IMR-90 (cell line): ENCODE measurements around the gene CYP26B1. TPM values are rescaled to one million over a fixed set of nuclear protein-coding genes. Genes with fewer than 3 reads are reported as not detected.
A peak's percentile ranks its signal among the peaks of the same experiment; 100 is the strongest.

Source experiments
- ATAC-seq: fragments of 200-7000 bp; cut with Tn5 transposase; 2 replicates; pipeline ENCODE4 v1.9.1; 2020; ENCODE audit warnings: low read depth, mild to moderate bottlenecking, moderate library complexity
- BruUV-seq: library from RNA; stranded (reverse); fragments of 400-500 nt; replicated peaks from 2 replicates; lab custom pipeline; 2021; lab: Mats Ljungman, UMichigan
- CTCF ChIA-PET: fragments of 300-600 bp; formaldehyde crosslinking; extraction: SDS; loops from one replicate; lab custom pipeline; 2021; ENCODE audit warnings: antibody characterized with exemption; lab: Yijun Ruan, JAX
- POLR2A ChIA-PET: fragments of 300-600 bp; sonication (Branson Sonifier 250); formaldehyde crosslinking; loops from one replicate; lab custom pipeline; 2022; ENCODE audit warnings: antibody characterized with exemption; ENCODE audit not compliant: unreplicated experiment; lab: Charles Lee
- DNase-seq: peaks from one replicate; pipeline ENCODE4 v3.0.0; 2013
- H2AFZ ChIP-seq: replicated peaks from 2 replicates; pipeline ENCODE3; 2013; ENCODE audit warnings: low read length, mild to moderate bottlenecking; ENCODE audit not compliant: poor library complexity
- H2AK5ac ChIP-seq: 2 replicates; pipeline ENCODE4 v1.6.1; 2013; ENCODE audit warnings: low read depth, low read length, inconsistent platforms
- H2AK9ac ChIP-seq: replicated peaks from 2 replicates; pipeline ENCODE3; 2013; ENCODE audit warnings: mild to moderate bottlenecking, low read depth, low read length, moderate library complexity; ENCODE audit not compliant: poor library complexity
- H2BK120ac ChIP-seq: 2 replicates; pipeline ENCODE4 v1.6.1; 2013; ENCODE audit warnings: low read depth, low read length, inconsistent platforms
- H2BK15ac ChIP-seq: 3 replicates; pipeline ENCODE4 v1.6.1; 2013; ENCODE audit warnings: low read depth, low read length, inconsistent platforms
- H2BK20ac ChIP-seq: 2 replicates; pipeline ENCODE4 v1.6.1; 2013; ENCODE audit warnings: low read depth, mild to moderate bottlenecking, inconsistent platforms, low read length, moderate library complexity
- H2BK5ac ChIP-seq: 2 replicates; pipeline ENCODE4 v1.6.1; 2013; ENCODE audit warnings: mild to moderate bottlenecking, low read depth, low read length, inconsistent platforms; ENCODE audit not compliant: poor library complexity, severe bottlenecking
- H3K14ac ChIP-seq: replicated peaks from 2 replicates; pipeline ENCODE4 v1.6.1; 2013; ENCODE audit warnings: low read depth, low read length, inconsistent platforms
- H3K18ac ChIP-seq: 2 replicates; pipeline ENCODE4 v1.6.1; 2013; ENCODE audit warnings: low read depth, low read length, control low read depth
- H3K23ac ChIP-seq: 2 replicates; pipeline ENCODE4 v1.6.1; 2013; ENCODE audit warnings: low read depth, low read length, inconsistent platforms
- H3K27ac ChIP-seq: 2 replicates; pipeline ENCODE4 v1.5.1; 2013; ENCODE audit warnings: mild to moderate bottlenecking, control low read depth, low read length; ENCODE audit not compliant: insufficient read depth
- H3K27me3 ChIP-seq: 2 replicates; pipeline ENCODE4 v1.6.1; 2013; ENCODE audit warnings: low read length; ENCODE audit not compliant: control insufficient read depth, insufficient read depth
- H3K36me3 ChIP-seq: 2 replicates; pipeline ENCODE4 v1.6.1; 2013; ENCODE audit warnings: low read length, mixed read lengths; ENCODE audit not compliant: control insufficient read depth, insufficient read depth
- H3K4ac ChIP-seq: 2 replicates; pipeline ENCODE4 v1.6.1; 2013; ENCODE audit warnings: low read depth, low read length, inconsistent platforms
- H3K4me1 ChIP-seq: 2 replicates; pipeline ENCODE4 v1.6.1; 2013; ENCODE audit warnings: low read length, mixed read lengths; ENCODE audit not compliant: control insufficient read depth, insufficient read depth
- H3K4me2 ChIP-seq: 2 replicates; pipeline ENCODE4 v1.6.1; 2013; ENCODE audit warnings: low read depth, mild to moderate bottlenecking, control low read depth, low read length, moderate library complexity
- H3K4me3 ChIP-seq: 2 replicates; pipeline ENCODE4 v1.5.1; 2013; ENCODE audit warnings: low read depth, mild to moderate bottlenecking, control low read depth, low read length, moderate library complexity; ENCODE audit not compliant: insufficient read depth
- H3K56ac ChIP-seq: 2 replicates; pipeline ENCODE4 v1.6.1; 2013; ENCODE audit warnings: low read length, inconsistent platforms; ENCODE audit not compliant: insufficient read depth; ENCODE audit errors: extremely low read depth
- H3K79me1 ChIP-seq, 2 experiments: 2 replicates each; pipeline ENCODE4 v1.6.1; 2013; ENCODE audit warnings: low read length in 2 of 2, inconsistent platforms in 1 of 2, low read depth in 1 of 2
- H3K9ac ChIP-seq: 2 replicates; pipeline ENCODE4 v1.6.1; 2013; ENCODE audit warnings: low read depth, low read length, control low read depth
- H3K9me1 ChIP-seq: 2 replicates; pipeline ENCODE4 v1.6.1; 2013; ENCODE audit warnings: low read length, inconsistent platforms; ENCODE audit not compliant: insufficient read depth
- H3K9me3 ChIP-seq: 2 replicates; pipeline ENCODE4 v1.6.1; 2013; ENCODE audit warnings: low read length; ENCODE audit not compliant: control insufficient read depth, insufficient read depth
- H4K20me1 ChIP-seq: 2 replicates; pipeline ENCODE4 v1.6.1; 2013; ENCODE audit warnings: low read length, inconsistent platforms; ENCODE audit not compliant: insufficient read depth
- H4K5ac ChIP-seq: 2 replicates; pipeline ENCODE4 v1.6.1; 2013; ENCODE audit warnings: mild to moderate bottlenecking, low read depth, low read length, control low read depth
- H4K8ac ChIP-seq, 2 experiments: 2 replicates each; pipeline ENCODE4 v1.6.1; 2013; ENCODE audit warnings: low read depth in 2 of 2, low read length in 2 of 2, control low read depth in 1 of 2, inconsistent platforms in 1 of 2
- H4K91ac ChIP-seq: 2 replicates; pipeline ENCODE4 v1.6.1; 2013; ENCODE audit warnings: low read depth, low read length, inconsistent platforms; ENCODE audit not compliant: insufficient read depth
- BHLHE40 ChIP-seq: fragments of 150-350 bp; IDR thresholded peaks from 2 replicates; pipeline ENCODE4 v1.6.1; 2016; ENCODE audit warnings: mild to moderate bottlenecking, low read depth, low read length
- CEBPB ChIP-seq: IDR thresholded peaks from 2 replicates; pipeline ENCODE4 v1.6.1; 2012; ENCODE audit warnings: low read depth, low read length, improper control_type of control experiment
- FOS ChIP-seq: fragments of 150-350 bp; IDR thresholded peaks from 2 replicates; pipeline ENCODE4 v1.6.1; 2016; ENCODE audit warnings: low read depth, low read length
- MAFK ChIP-seq: IDR thresholded peaks from 2 replicates; pipeline ENCODE4 v1.6.1; 2012; ENCODE audit warnings: low read depth, low read length, improper control_type of control experiment
- MXI1 ChIP-seq: IDR thresholded peaks from 2 replicates; pipeline ENCODE4 v1.6.1; 2012; ENCODE audit warnings: low read depth, mild to moderate bottlenecking, low read length, moderate library complexity, borderline replicate concordance
- RAD21 ChIP-seq: IDR thresholded peaks from 2 replicates; pipeline ENCODE4 v1.6.1; 2012; ENCODE audit warnings: low read length, improper control_type of control experiment
- RFX5 ChIP-seq: IDR thresholded peaks from 2 replicates; pipeline ENCODE4 v1.8.0; 2012; ENCODE audit warnings: low read depth, mild to moderate bottlenecking, low read length, moderate library complexity
- WGBS, 2 experiments: methylation state at CpG; one replicate each; pipeline versions ENCODE4 v1.1.5 to v1.1.7; 2013; ENCODE audit warnings: missing lambda C conversion rate in 2 of 2; ENCODE audit not compliant: insufficient read length in 1 of 2; ENCODE audit errors: extremely low coverage in 2 of 2; 5-methylcytosine and 5-hydroxymethylcytosine counted together
- dilution Hi-C: fragments of 300-500 bp; cut with HindIII; formaldehyde crosslinking; loops from one replicate; pipeline ENCODE4 v1.14.3; 2018; ENCODE audit warnings: low sequenced_read_pairs; ENCODE audit not compliant: unreplicated experiment
- in situ Hi-C: fragments of 300-500 bp; cut with MboI; formaldehyde crosslinking; loops from 3 replicates; pipeline ENCODE4 v1.14.3; 2019; ENCODE audit warnings: low sequenced_read_pairs, inconsistent platforms, mixed read lengths
- intact Hi-C: fragments of 100-400 bp; cut with micrococcal nuclease; formaldehyde crosslinking; loops from 2 replicates; pipeline ENCODE4 v1.10.0; 2022
- polyA plus RNA-seq, 3 experiments: library from polyadenylated mRNA; depleted of rRNA; stranded (reverse); fragments of >200 nt; gene quantifications; 2 replicates each; pipeline ENCODE4 v1.2.3, GENCODE V29; 2012; ENCODE audit warnings: low replicate concordance in 1 of 3
- total RNA-seq: library from RNA; depleted of rRNA; stranded (reverse); fragments of >200 nt; gene quantifications from 2 replicates; pipeline ENCODE4 v1.2.3, GENCODE V29; 2012
- TF ChIP-seq, protein P1 (sequence below): fragments of 150-350 bp; IDR thresholded peaks from 2 replicates; pipeline ENCODE4 v1.6.1; 2017; ENCODE audit warnings: mild to moderate bottlenecking, antibody characterized with exemption, low read length, low read depth

The CYP26B1 gene
- total and polyA plus RNA-seq, 2 of the 4 experiments (the other 2 are of a cell fraction): 0.02 TPM; not detected in 1

DNA sequence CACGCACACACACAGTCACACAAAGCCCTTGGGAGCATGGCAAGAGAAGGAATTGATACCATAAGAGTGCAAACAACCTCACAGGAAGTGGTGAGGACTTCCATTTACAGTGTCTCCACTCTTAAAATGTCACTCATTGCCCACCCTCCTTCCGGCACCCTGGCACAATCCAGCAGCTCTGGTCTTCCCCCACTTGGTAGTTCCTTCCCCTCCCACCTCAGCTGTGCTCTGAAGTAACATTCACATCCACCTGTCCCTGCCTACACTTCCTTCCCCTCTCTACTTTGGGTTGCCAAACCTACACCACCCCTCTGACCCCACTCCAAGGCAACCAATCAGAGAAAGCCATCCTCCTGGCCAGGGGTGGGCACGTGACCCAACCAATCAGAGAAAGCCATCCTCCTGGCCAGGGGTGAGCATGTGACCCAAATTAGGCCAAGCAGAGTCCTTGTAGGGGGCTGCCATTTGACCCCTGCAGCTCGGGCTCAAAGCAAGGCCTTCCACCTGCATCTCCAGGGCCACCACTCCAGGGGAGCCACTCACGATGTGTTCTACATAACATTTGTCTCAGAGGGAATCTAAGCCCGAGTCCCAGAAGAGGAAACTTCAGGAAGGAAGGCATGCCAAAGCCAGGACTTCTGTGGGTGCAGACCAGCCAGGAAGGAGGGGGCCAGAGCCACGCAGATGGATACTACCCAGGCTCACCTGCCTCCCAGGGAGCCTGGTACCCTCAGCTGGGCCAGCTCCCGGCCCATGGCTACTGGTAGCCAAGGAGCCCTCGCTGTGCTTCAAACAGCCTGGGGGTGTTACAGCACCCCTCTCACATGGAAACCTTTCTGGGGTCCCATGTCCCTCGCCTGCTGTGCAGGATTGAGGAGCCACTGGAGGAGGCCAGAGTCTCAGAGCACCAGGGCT lies 21.2 kb downstream of the CYP26B1 start (continued):
- TF ChIP-seq MXI1: no peak

DNA sequence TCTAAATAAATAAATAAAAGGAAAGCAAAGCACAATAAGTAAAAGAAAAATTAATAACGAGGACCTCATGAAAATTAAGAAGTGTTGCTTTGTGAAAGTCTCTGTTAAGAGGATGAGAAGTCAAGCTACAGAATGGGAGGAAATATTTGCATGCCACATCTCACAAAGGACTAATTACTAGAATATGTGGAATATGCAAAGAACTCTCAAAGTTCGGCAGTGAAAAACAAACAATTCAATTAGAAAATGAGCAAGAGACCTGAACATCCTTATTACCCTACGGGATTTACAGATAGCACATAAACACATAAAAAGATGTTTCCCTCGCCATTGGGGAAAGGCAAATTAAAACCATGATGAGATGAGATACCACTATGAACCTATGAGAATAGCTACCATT lies 23.3 kb downstream of the CYP26B1 start:
- Histone ChIP-seq H3K27me3 (peaks cover 18% of the 10 kb centered on the region), H3K4ac (no peak overlapping the region), H3K23ac (no peak overlapping the region), H3K4me3 (no peak overlapping the region), H2AK9ac (no peak overlapping the region), H3K4me1 (no peaks in the 10 kb centered on the region), H3K36me3 (no peaks in the 10 kb centered on the region), H3K18ac (no peak overlapping the region), H3K79me1 (no peaks in the 10 kb centered on the region), H3K9ac (no peak overlapping the region), H4K5ac (no peak overlapping the region), H2BK20ac (no peak overlapping the region), H2BK15ac (no peak overlapping the region), H2AK5ac (no peak overlapping the region), H3K27ac (no peak overlapping the region), H3K9me1 (no peaks in the 10 kb centered on the region), H2BK120ac (no peak overlapping the region), H3K9me3 (no peaks in the 10 kb centered on the region), H3K56ac (no peak overlapping the region), H2BK5ac (no peak overlapping the region), H4K8ac (no peak overlapping the region), H3K4me2 (peak overlapping the region; percentile 58; the same call in 1 of the 2 replicates), H4K20me1 (no peaks in the 10 kb centered on the region), H2AFZ (no peak overlapping the region), H3K14ac (no peak overlapping the region), H4K91ac (no peak overlapping the region)
- ATAC-seq (peak; percentile 54; the same call in 1 of the 2 replicates), DNase-seq (no peak)
- CTCF ChIA-PET: interaction anchor here (0.9 kb wide), 1 partner anchor 17 kb away, joined by 4 read pairs; no protein-coding TSS in a partner anchor
- BruUV-seq: no TSS peak
- TF ChIP-seq MAFK (no peak), RAD21 (no peak), MXI1 (no peak), BHLHE40 (no peak), FOS (no peak), CEBPB (no peak), RFX5 (no peak)
- TF ChIP-seq, protein P1, sequence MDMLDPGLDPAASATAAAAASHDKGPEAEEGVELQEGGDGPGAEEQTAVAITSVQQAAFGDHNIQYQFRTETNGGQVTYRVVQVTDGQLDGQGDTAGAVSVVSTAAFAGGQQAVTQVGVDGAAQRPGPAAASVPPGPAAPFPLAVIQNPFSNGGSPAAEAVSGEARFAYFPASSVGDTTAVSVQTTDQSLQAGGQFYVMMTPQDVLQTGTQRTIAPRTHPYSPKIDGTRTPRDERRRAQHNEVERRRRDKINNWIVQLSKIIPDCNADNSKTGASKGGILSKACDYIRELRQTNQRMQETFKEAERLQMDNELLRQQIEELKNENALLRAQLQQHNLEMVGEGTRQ: no peak
- POLR2A ChIA-PET: no interaction called here
- WGBS, 2 experiments: no CpG with 5 or more reads among the region's 4 CpGs
- in situ Hi-C loops (no loop called here), dilution Hi-C loops (no loop called here), intact Hi-C loops (no loop called here)
